Mammary epithelial cell (primary cell): Measurements from ENCODE around the gene HAL.

ENCODE experiments used
- CTCF ChIP-seq, 2 donors: IDR thresholded peaks in 1 of 2; conservative IDR thresholded peaks in 1 of 2; 2 replicates each; pipeline ENCODE4 v1.5.1; 2011 to 2012; ENCODE audit warnings: inconsistent platforms in 2 of 2, low read length in 2 of 2, mild to moderate bottlenecking in 2 of 2, control low read depth in 1 of 2, low read depth in 1 of 2; ENCODE audit not compliant: insufficient read depth in 1 of 2; ENCODE audit errors: extremely low read depth in 1 of 2
- EZH2 ChIP-seq: IDR thresholded peaks from 2 replicates; pipeline ENCODE4 v1.6.1; 2012; ENCODE audit warnings: low read length, inconsistent platforms, borderline replicate concordance

DNA sequence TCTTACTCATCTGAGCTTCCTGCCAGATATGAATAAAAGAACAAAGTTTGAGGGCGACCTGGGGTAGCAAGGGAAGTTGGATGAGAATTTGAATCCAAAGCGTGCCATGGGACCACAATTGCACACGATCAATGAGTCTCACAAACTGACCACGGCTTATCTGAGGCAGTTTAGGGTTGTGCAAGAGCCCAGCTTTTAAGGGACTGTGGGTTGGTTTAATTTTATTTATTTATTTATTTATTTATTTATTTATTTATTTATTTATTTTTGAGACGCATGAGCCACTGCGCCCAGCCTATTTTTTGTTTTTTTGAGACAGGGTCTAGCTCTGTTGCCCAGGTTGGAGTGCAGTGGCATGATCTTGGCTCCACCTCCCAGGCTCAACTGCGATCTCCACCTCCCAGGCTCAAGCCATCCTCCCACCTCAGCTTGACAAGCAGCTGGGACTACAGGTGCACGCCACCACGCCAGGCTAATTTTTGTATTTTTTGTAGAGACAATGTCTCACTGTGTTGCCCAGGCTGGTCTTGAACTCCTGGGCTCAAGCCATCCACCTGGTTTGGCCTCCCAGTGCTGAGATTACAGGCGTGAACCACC is 51.9 kb downstream of the HAL start:
- TF ChIP-seq EZH2 (no peak), CTCF (conservative IDR thresholded peaks at IDR 0.05 in 1 of 2, IDR thresholded peaks at IDR 0.05 in 1 of 2; ENCODE audit: extremely low read depth in 1 of 2, insufficient read depth in 1 of 2, low read depth in 1 of 2, low read length in 2 of 2) (no peak)
